HepG2 (cell line): Measurements from ENCODE around the gene PERCC1. TPM values are rescaled to one million over a fixed set of nuclear protein-coding genes. Genes with fewer than 3 reads are reported as not detected.
A peak's percentile ranks its signal among the peaks of the same experiment; 100 is the strongest.

ENCODE experiments used
- ERF ChIP-seq: IDR thresholded peaks from 2 replicates; pipeline ENCODE4 v1.6.1; 2018; ENCODE audit warnings: missing biosample characterization, missing genetic modification reagents
- FOXK2 ChIP-seq: fragments of 450-650 bp; IDR thresholded peaks from 2 replicates; pipeline ENCODE4 v1.6.1; 2016
- GABPA ChIP-seq, 2 experiments: IDR thresholded peaks; 2 replicates each; pipeline ENCODE4 v1.6.1; 2011 to 2016; ENCODE audit warnings: low read depth in 2 of 2, low read length in 1 of 2, missing biosample characterization in 1 of 2, missing genetic modification characterization in 1 of 2
- HNRNPUL1 ChIP-seq: fragments of 200-400 bp; formaldehyde crosslinking; IDR thresholded peaks from 2 replicates; pipeline ENCODE4 v1.6.1; 2017; ENCODE audit warnings: low read depth, mild to moderate bottlenecking, low read length, moderate library complexity
- KLF12 ChIP-seq: sonication (generic); formaldehyde crosslinking; IDR thresholded peaks from 2 replicates; pipeline ENCODE4 v1.4.0; 2020; ENCODE audit warnings: missing genetic modification reagents, borderline replicate concordance
- PHF21A ChIP-seq: sonication (generic); formaldehyde crosslinking; IDR thresholded peaks from 2 replicates; pipeline ENCODE4 v1.5.0; 2020; ENCODE audit warnings: mild to moderate bottlenecking, missing genetic modification reagents
- RFX5 ChIP-seq: IDR thresholded peaks from 2 replicates; pipeline ENCODE4 v1.6.1; 2011; ENCODE audit warnings: low read depth, low read length, improper control_type of control experiment
- SCMH1 ChIP-seq: sonication (generic); formaldehyde crosslinking; IDR thresholded peaks from 2 replicates; pipeline ENCODE4 v1.9.0; 2021; ENCODE audit warnings: missing genetic modification reagents, mild to moderate bottlenecking, borderline replicate concordance
- SKI ChIP-seq: fragments of 450-650 bp; IDR thresholded peaks from one replicate; pipeline ENCODE4 v1.6.1; 2018; ENCODE audit warnings: mild to moderate bottlenecking; ENCODE audit not compliant: partially characterized antibody
- TEAD2 ChIP-seq: sonication (generic); formaldehyde crosslinking; IDR thresholded peaks from 2 replicates; pipeline ENCODE4 v1.9.0; 2021; ENCODE audit warnings: missing genetic modification reagents
- ZFYVE20 ChIP-seq: sonication (generic); formaldehyde crosslinking; IDR thresholded peaks from 2 replicates; pipeline ENCODE4 v1.8.0; 2023; ENCODE audit warnings: low read depth, mild to moderate bottlenecking, moderate library complexity, missing genetic modification reagents, borderline replicate concordance
- ZNF7 ChIP-seq: IDR thresholded peaks from 2 replicates; pipeline ENCODE4 v1.6.1; 2016; ENCODE audit warnings: missing biosample characterization, missing genetic modification reagents
- ZNF788 ChIP-seq: sonication (generic); formaldehyde crosslinking; IDR thresholded peaks from 2 replicates; pipeline ENCODE4 v1.5.0; 2020; ENCODE audit warnings: mild to moderate bottlenecking, missing genetic modification reagents, borderline replicate concordance
- ZNF878 ChIP-seq: sonication (generic); formaldehyde crosslinking; IDR thresholded peaks from 2 replicates; pipeline ENCODE4 v1.8.1; 2023; ENCODE audit warnings: mild to moderate bottlenecking, missing genetic modification reagents, moderate library complexity
- polyA plus RNA-seq, 8 experiments: library from polyadenylated mRNA; depleted of rRNA in 3 of 8; stranded (reverse) in 7 of 8; unstranded in 1 of 8; fragments of >200 nt; fragmentation: Illumina TruSeq in 4 of 8; extraction: Trizol in 4 of 8; gene quantifications; 2 replicates each; pipeline versions ENCODE4 v1.2.1 to v1.2.3, GENCODE V29; 2011 to 2016; ENCODE audit warnings: low read depth in 4 of 8, missing spikeins in 1 of 8, mixed read lengths in 1 of 8; ENCODE audit not compliant: insufficient read depth in 1 of 8
- total RNA-seq, 5 experiments: library from RNA; depleted of rRNA; stranded (reverse); fragments of >200 nt; fragmentation: Illumina TruSeq; extraction: Trizol; gene quantifications; 2 replicates each; pipeline ENCODE4 v1.2.3, GENCODE V29; 2016; ENCODE audit warnings: low read depth in 1 of 5
- TF ChIP-seq, protein P1 (sequence below): sonication (generic); formaldehyde crosslinking; IDR thresholded peaks from 2 replicates; pipeline ENCODE4 v1.4.0; 2020; ENCODE audit warnings: mild to moderate bottlenecking, missing genetic modification reagents, borderline replicate concordance
- TF ChIP-seq, protein P2 (sequence below): sonication (generic); formaldehyde crosslinking; IDR thresholded peaks from 2 replicates; pipeline ENCODE4 v1.4.0; 2020; ENCODE audit warnings: missing genetic modification reagents, borderline replicate concordance
- TF ChIP-seq, protein P3 (sequence below): sonication (generic); formaldehyde crosslinking; IDR thresholded peaks from 2 replicates; pipeline ENCODE4 v1.5.0; 2020; ENCODE audit warnings: mild to moderate bottlenecking, missing genetic modification reagents
- TF ChIP-seq, protein P4 (sequence below): sonication (generic); formaldehyde crosslinking; IDR thresholded peaks from 2 replicates; pipeline ENCODE4 v1.4.0; 2020; ENCODE audit warnings: missing genetic modification reagents, low read depth, mild to moderate bottlenecking, borderline replicate concordance

PERCC1 gene
- total and polyA plus RNA-seq, 2 of the 13 experiments (the other 11 are each of a cell fraction or from before 2014, with no cell fraction given): 0.15 TPM; not detected in 1

DNA sequence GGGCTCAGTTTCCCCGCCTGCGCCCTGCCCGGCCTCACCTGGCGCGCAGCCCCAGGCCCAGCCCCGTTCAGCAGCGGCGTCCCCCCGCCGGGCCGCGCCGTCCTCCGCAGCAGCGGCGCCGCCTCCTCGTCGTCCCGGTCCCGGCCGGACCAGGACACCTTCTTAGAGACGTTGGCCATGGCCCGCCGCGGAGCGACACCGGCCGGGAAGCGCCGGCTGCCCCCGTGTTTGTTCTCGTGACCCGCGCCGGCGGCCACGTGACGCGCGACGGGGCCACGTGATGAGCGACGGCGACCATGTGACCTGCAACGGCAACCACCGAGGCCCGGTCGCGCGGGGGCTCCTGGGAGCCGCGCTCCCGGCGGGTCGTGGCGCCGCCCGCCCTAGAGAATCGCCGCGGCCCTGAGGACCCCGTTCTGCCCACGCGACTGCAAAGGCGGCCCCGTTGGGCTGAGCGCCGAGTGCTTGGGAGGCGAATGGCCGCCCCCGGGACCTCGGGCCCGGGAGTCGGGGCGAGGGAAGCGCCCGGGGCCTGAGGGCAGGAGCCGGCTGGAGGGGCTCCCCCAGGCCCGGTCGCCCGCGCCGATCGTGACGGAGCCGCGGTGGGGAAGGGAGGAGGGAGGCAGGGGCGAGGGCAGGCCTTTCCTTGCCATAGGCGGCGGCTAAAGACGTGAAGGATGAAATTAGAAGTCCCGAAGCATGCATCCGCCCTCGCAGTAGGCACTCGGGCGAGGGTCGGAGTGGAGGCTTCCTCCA, 44.1 kb downstream of the PERCC1 start, which contains the start of gene CLCN7 (continued):
- TF ChIP-seq, protein P1, sequence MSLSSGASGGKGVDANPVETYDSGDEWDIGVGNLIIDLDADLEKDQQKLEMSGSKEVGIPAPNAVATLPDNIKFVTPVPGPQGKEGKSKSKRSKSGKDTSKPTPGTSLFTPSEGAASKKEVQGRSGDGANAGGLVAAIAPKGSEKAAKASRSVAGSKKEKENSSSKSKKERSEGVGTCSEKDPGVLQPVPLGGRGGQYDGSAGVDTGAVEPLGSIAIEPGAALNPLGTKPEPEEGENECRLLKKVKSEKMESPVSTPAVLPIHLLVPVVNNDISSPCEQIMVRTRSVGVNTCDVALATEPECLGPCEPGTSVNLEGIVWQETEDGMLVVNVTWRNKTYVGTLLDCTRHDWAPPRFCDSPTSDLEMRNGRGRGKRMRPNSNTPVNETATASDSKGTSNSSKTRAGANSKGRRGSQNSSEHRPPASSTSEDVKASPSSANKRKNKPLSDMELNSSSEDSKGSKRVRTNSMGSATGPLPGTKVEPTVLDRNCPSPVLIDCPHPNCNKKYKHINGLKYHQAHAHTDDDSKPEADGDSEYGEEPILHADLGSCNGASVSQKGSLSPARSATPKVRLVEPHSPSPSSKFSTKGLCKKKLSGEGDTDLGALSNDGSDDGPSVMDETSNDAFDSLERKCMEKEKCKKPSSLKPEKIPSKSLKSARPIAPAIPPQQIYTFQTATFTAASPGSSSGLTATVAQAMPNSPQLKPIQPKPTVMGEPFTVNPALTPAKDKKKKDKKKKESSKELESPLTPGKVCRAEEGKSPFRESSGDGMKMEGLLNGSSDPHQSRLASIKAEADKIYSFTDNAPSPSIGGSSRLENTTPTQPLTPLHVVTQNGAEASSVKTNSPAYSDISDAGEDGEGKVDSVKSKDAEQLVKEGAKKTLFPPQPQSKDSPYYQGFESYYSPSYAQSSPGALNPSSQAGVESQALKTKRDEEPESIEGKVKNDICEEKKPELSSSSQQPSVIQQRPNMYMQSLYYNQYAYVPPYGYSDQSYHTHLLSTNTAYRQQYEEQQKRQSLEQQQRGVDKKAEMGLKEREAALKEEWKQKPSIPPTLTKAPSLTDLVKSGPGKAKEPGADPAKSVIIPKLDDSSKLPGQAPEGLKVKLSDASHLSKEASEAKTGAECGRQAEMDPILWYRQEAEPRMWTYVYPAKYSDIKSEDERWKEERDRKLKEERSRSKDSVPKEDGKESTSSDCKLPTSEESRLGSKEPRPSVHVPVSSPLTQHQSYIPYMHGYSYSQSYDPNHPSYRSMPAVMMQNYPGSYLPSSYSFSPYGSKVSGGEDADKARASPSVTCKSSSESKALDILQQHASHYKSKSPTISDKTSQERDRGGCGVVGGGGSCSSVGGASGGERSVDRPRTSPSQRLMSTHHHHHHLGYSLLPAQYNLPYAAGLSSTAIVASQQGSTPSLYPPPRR (CRISPR knock-in tag): no peak; the same call in 1 of the 2 replicates
- TF ChIP-seq PHF21A (CRISPR knock-in tag): no peak
- TF ChIP-seq ZNF7 (CRISPR knock-in tag): no peak
- no peak for TF ChIP-seq HNRNPUL1
- TF ChIP-seq ZNF878 (CRISPR knock-in tag): 0 out of 2 replicates have a peak, but pooled peaks have one; percentile 14
- peak; percentile 95; the same call in 1 of the 2 replicates for TF ChIP-seq TEAD2 (CRISPR knock-in tag)
- no peak; the same call in 1 of the 2 replicates for TF ChIP-seq ZFYVE20 (CRISPR knock-in tag)
- TF ChIP-seq, protein P2, sequence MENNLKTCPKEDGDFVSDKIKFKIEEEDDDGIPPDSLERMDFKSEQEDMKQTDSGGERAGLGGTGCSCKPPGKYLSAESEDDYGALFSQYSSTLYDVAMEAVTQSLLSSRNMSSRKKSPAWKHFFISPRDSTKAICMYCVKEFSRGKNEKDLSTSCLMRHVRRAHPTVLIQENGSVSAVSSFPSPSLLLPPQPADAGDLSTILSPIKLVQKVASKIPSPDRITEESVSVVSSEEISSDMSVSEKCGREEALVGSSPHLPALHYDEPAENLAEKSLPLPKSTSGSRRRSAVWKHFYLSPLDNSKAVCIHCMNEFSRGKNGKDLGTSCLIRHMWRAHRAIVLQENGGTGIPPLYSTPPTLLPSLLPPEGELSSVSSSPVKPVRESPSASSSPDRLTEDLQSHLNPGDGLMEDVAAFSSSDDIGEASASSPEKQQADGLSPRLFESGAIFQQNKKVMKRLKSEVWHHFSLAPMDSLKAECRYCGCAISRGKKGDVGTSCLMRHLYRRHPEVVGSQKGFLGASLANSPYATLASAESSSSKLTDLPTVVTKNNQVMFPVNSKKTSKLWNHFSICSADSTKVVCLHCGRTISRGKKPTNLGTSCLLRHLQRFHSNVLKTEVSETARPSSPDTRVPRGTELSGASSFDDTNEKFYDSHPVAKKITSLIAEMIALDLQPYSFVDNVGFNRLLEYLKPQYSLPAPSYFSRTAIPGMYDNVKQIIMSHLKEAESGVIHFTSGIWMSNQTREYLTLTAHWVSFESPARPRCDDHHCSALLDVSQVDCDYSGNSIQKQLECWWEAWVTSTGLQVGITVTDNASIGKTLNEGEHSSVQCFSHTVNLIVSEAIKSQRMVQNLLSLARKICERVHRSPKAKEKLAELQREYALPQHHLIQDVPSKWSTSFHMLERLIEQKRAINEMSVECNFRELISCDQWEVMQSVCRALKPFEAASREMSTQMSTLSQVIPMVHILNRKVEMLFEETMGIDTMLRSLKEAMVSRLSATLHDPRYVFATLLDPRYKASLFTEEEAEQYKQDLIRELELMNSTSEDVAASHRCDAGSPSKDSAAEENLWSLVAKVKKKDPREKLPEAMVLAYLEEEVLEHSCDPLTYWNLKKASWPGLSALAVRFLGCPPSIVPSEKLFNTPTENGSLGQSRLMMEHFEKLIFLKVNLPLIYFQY (CRISPR knock-in tag): peak; percentile 75; the same call in 1 of the 2 replicates
- peak; percentile 66 for TF ChIP-seq SKI
- no peak for TF ChIP-seq SCMH1
- TF ChIP-seq ERF (CRISPR knock-in tag): peak; percentile 95; the same call in 1 of the 2 replicates
- TF ChIP-seq KLF12 (CRISPR knock-in tag): peak; percentile 45; the same call in 1 of the 2 replicates
- peak; percentile 72; the same call in 1 of the 2 replicates for TF ChIP-seq ZNF788
- TF ChIP-seq GABPA (IDR thresholded peaks at IDR 0.05; ENCODE audit: low read depth, low read length): no peak
- no peak for TF ChIP-seq GABPA (CRISPR knock-in tag; IDR thresholded peaks at IDR 0.05; ENCODE audit: low read depth)
- TF ChIP-seq FOXK2: no peak
- TF ChIP-seq, protein P3, sequence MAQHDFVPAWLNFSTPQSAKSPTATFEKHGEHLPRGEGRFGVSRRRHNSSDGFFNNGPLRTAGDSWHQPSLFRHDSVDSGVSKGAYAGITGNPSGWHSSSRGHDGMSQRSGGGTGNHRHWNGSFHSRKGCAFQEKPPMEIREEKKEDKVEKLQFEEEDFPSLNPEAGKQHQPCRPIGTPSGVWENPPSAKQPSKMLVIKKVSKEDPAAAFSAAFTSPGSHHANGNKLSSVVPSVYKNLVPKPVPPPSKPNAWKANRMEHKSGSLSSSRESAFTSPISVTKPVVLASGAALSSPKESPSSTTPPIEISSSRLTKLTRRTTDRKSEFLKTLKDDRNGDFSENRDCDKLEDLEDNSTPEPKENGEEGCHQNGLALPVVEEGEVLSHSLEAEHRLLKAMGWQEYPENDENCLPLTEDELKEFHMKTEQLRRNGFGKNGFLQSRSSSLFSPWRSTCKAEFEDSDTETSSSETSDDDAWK (CRISPR knock-in tag): no peak
- TF ChIP-seq, protein P4, sequence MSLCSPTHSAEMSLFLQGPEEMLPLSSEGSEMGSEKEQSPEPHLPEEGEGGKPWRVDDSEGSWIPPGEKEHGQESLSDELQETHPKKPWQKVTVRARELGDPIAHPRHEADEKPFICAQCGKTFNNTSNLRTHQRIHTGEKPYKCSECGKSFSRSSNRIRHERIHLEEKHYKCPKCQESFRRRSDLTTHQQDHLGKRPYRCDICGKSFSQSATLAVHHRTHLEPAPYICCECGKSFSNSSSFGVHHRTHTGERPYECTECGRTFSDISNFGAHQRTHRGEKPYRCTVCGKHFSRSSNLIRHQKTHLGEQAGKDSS: peak; percentile 36; the same call in 1 of the 2 replicates
- no peak for TF ChIP-seq RFX5
